GM23248 (cell line): ENCODE data around the gene CROCC2.

Source experiments
- EZH2 ChIP-seq: fragments of 200-600 bp; sonication (generic); IDR thresholded peaks from 2 replicates; pipeline ENCODE4 v1.6.1; 2018; ENCODE audit warnings: antibody characterized with exemption, mild to moderate bottlenecking; ENCODE audit not compliant: insufficient read depth, poor library complexity, severe bottlenecking
- EZH2phosphoT487 ChIP-seq: fragments of 200-600 bp; sonication (generic); IDR thresholded peaks from 2 replicates; pipeline ENCODE4 v1.6.1; 2018; ENCODE audit warnings: antibody characterized with exemption, moderate library complexity, mild to moderate bottlenecking, low read depth; ENCODE audit not compliant: insufficient read depth

DNA sequence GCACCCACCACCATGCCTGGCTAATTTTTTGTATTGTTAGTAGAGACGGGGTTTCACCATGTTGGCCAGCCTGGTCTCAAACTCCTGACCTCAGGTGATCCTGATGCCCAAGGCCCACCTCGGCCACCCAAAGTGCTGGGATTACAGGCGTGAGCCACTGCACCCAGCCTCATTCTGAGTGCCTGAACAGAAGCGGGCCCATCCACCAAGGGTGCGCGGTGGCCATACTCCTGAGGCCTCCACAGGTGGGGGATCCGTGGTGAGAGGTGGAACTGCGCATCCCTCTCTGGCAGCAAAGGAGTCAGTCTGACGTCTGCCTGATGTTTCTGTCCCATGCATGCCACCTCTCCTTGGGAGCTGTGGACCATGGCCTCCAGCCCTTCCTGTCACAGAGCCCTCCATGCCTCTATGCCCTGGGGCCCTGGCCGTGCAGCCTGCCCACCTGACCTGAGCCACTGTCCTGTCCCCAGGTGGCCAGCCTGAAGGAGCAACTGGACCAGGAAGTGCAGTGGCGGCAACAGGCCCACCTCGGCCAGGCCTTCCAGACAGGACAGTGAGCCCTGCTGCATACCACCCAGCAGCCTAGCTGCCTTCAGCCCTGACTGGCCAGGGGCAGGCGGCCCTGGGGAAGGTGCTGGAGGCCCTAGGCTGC, 84.7 kb downstream of the CROCC2 start:
- TF ChIP-seq EZH2 (no peak), EZH2phosphoT487 (no peak)
